ENCODE measurements around the gene GATA2. TPM values are rescaled to one million over a fixed set of nuclear protein-coding genes. Genes with fewer than 3 reads are reported as not detected.

Gene GATA2
- total RNA-seq, 1 experiment from 2014 or later = 0.51 TPM

- BruUV-seq (replicated peaks) = no TSS peak
- POLR2A ChIA-PET = no interaction called here
- no peaks in the 10 kb centered on the region for H3K9me3 Mint-ChIP-seq (ENCODE audit: unreplicated experiment)
These were observed 29.2 kb downstream of the GATA2 start for GRCh38 chr3:128463771-128464170.

DNA sequence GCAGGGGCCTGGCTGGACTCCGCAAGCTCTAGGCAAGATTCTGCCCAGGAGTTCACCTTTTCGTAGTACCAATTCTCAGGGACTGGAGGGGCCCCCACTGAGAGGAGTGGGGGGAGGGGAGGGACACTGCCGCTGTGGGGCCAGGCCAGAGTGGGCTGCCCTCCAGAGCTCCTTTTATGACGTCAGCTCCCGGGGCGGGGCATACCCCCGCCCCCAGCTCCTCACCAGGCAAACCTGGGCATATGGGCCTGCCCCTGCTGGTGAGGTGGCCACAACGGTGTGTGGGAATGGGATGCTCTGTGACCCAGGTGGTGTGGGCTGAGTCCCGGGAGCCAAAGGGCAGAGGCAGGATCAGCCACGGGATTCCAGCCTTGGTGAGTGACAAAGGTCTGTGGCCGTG, 29.6 kb downstream of the GATA2 start:
- no peak for TF ChIP-seq CTCF (IDR thresholded peaks at IDR 0.05; ENCODE audit: unreplicated experiment)
- Mint-ChIP-seq H3K9me3 (ENCODE audit: unreplicated experiment) (no peaks in the 10 kb centered on the region), H3K4me3 (ENCODE audit: unreplicated experiment) (no peak overlapping the region), H3K36me3 (ENCODE audit: insufficient read depth, unreplicated experiment) (no peaks in the 10 kb centered on the region), H3K27me3 (ENCODE audit: insufficient read depth, unreplicated experiment) (peaks cover 39% of the 10 kb centered on the region), H3K4me1 (ENCODE audit: insufficient read depth, unreplicated experiment) (no peaks in the 10 kb centered on the region), H3K27ac (ENCODE audit: low read depth, unreplicated experiment) (no peak overlapping the region)
- BruUV-seq (replicated peaks) = no TSS peak
- intact Hi-C loops (cut with micrococcal nuclease) = no loop called here
- ChIA-PET POLR2A (no interaction called here), CTCF (interaction anchor here (0.6 kb wide), 1 partner anchor 160 kb away, joined by 4 read pairs; no protein-coding TSS in a partner anchor)
- DNase-seq (ENCODE audit: unreplicated experiment) = no peak

More at GRCh38 chr3:128463771-128464170, 29.2 kb downstream of the GATA2 start:
- TF ChIP-seq CTCF (IDR thresholded peaks at IDR 0.05; ENCODE audit: unreplicated experiment) = no peak
- DNase-seq (ENCODE audit: unreplicated experiment) = no peak
- peaks cover 39% of the 10 kb centered on the region for H3K27me3 Mint-ChIP-seq (ENCODE audit: insufficient read depth, unreplicated experiment)
- no peak overlapping the region for H3K27ac Mint-ChIP-seq (ENCODE audit: low read depth, unreplicated experiment)
- no peak overlapping the region for H3K4me3 Mint-ChIP-seq (ENCODE audit: unreplicated experiment)
- H3K4me1 Mint-ChIP-seq (ENCODE audit: insufficient read depth, unreplicated experiment) = no peaks in the 10 kb centered on the region
- CTCF ChIA-PET = no interaction called here
- intact Hi-C loops (cut with micrococcal nuclease) = no loop called here
- H3K36me3 Mint-ChIP-seq (ENCODE audit: insufficient read depth, unreplicated experiment) = no peaks in the 10 kb centered on the region

- no peak for TF ChIP-seq CTCF (IDR thresholded peaks at IDR 0.05; ENCODE audit: unreplicated experiment)
- Mint-ChIP-seq H3K36me3 (ENCODE audit: insufficient read depth, unreplicated experiment) (no peaks in the 10 kb centered on the region), H3K27ac (ENCODE audit: low read depth, unreplicated experiment) (no peak overlapping the region), H3K27me3 (ENCODE audit: insufficient read depth, unreplicated experiment) (peaks cover 39% of the 10 kb centered on the region), H3K4me3 (ENCODE audit: unreplicated experiment) (no peak overlapping the region), H3K4me1 (ENCODE audit: insufficient read depth, unreplicated experiment) (no peaks in the 10 kb centered on the region), H3K9me3 (ENCODE audit: unreplicated experiment) (no peaks in the 10 kb centered on the region)
- CTCF ChIA-PET = interaction anchor here (0.6 kb wide), 1 partner anchor 159 kb away, joined by 4 read pairs; no protein-coding TSS in a partner anchor
- DNase-seq (ENCODE audit: unreplicated experiment) = no peak
- POLR2A ChIA-PET = no interaction called here
- BruUV-seq (replicated peaks) = no TSS peak
- intact Hi-C loops (cut with micrococcal nuclease) = no loop called here
These were observed 30.1 kb downstream of the GATA2 start for GRCh38 chr3:128462931-128463330.

DNA sequence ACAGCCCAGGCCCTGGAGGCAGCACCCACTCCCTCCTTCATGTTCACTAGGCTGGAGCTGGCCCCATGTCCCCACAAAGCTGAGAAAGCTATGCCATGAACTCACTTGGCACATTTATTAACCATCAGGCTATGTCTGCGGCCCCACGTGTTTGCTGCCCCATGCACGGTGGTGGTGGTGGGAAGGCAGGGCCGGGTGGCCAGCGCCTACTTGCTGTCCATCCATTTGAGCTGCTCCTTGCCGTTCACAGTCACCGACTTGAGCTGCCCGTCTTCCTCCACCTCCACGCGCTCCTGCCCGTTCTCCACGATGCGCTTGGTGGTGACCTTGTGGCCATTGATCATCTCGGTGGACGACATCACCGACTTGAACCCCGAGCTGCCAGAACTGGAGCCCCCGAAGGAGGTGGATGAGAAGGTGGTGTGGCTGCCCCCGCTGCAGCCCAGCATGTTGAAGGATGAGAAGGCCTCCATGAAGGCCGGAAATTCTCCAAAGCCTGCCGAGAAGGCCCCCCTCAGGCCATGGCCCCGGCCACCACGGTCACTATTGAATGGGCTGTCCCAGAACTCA, 30.6 kb downstream of the GATA2 start:
- CTCF ChIA-PET = no interaction called here

More for the DNA sequence above, 30.6 kb downstream of the GATA2 start:
- Mint-ChIP-seq H3K4me3 (ENCODE audit: unreplicated experiment) (no peak overlapping the region), H3K27ac (ENCODE audit: low read depth, unreplicated experiment) (no peak overlapping the region), H3K27me3 (ENCODE audit: insufficient read depth, unreplicated experiment) (peaks cover 35% of the 10 kb centered on the region), H3K9me3 (ENCODE audit: unreplicated experiment) (no peaks in the 10 kb centered on the region), H3K36me3 (ENCODE audit: insufficient read depth, unreplicated experiment) (no peaks in the 10 kb centered on the region), H3K4me1 (ENCODE audit: insufficient read depth, unreplicated experiment) (no peaks in the 10 kb centered on the region)
- no peak for DNase-seq (ENCODE audit: unreplicated experiment)
- no peak for TF ChIP-seq CTCF (IDR thresholded peaks at IDR 0.05; ENCODE audit: unreplicated experiment)
- BruUV-seq (replicated peaks) = no TSS peak
- intact Hi-C loops (cut with micrococcal nuclease) = no loop called here
- POLR2A ChIA-PET = no interaction called here

Measured in MCF 10A (cell line).